Astrocyte (in vitro differentiated cells and primary cell): Measurements from ENCODE around the gene BLZF1. TPM values are rescaled to one million over a fixed set of nuclear protein-coding genes. Genes with fewer than 3 reads are reported as not detected.
"Not testable (repeated sequence)": the region's sequence is repeated elsewhere in the genome, so short reads cannot be mapped to it uniquely, and the experiment has no call there.

Experiments used
- DNase-seq: peaks from one replicate; pipeline ENCODE4 v3.0.0-alpha.2; 2010; ENCODE audit warnings: low read depth
- FAIRE-seq: peaks from 2 replicates; lab custom pipeline; 2011; peaks lifted over from hg19 to GRCh38; lab: Jason Lieb, UNC
- H2AFZ ChIP-seq: 2 replicates; pipeline ENCODE4 v1.6.0; 2012; ENCODE audit warnings: low read depth, low read length, inconsistent platforms
- H3K27ac ChIP-seq: 2 replicates; pipeline ENCODE4 v1.5.1; 2011; ENCODE audit warnings: low read depth, low read length, inconsistent platforms
- H3K27me3 ChIP-seq: 2 replicates; pipeline ENCODE4 v1.6.0; 2011; ENCODE audit warnings: low read length, inconsistent platforms; ENCODE audit not compliant: insufficient read depth
- H3K36me3 ChIP-seq: 2 replicates; pipeline ENCODE4 v1.5.1; 2011; ENCODE audit warnings: low read length, inconsistent platforms; ENCODE audit not compliant: insufficient read depth
- H3K4me1 ChIP-seq: 2 replicates; pipeline ENCODE4 v1.5.1; 2011; ENCODE audit warnings: low read length, inconsistent platforms; ENCODE audit not compliant: insufficient read depth
- H3K4me2 ChIP-seq: 2 replicates; pipeline ENCODE4 v1.6.0; 2012; ENCODE audit warnings: low read length, inconsistent platforms
- H3K4me3 ChIP-seq: 2 replicates; pipeline ENCODE4 v1.5.1; 2011; ENCODE audit warnings: low read depth, mild to moderate bottlenecking, low read length, inconsistent platforms; ENCODE audit not compliant: insufficient read depth
- H3K79me2 ChIP-seq: 2 replicates; pipeline ENCODE4 v1.6.0; 2012; ENCODE audit warnings: mild to moderate bottlenecking, low read length, inconsistent platforms; ENCODE audit not compliant: insufficient read depth
- H3K9ac ChIP-seq: 2 replicates; pipeline ENCODE4 v1.6.0; 2012; ENCODE audit warnings: mild to moderate bottlenecking, low read length, inconsistent platforms
- H3K9me3 ChIP-seq: 2 replicates; pipeline ENCODE4 v1.5.1; 2012; ENCODE audit warnings: low read depth, mild to moderate bottlenecking, low read length, inconsistent platforms; ENCODE audit not compliant: insufficient read depth
- H4K20me1 ChIP-seq: 2 replicates; pipeline ENCODE4 v1.6.0; 2012; ENCODE audit warnings: low read length, inconsistent platforms; ENCODE audit not compliant: insufficient read depth
- H3K27ac Mint-ChIP-seq: one replicate; pipeline ENCODE4 v1.8.0; 2021; ENCODE audit warnings: mild to moderate bottlenecking, mixed read lengths; ENCODE audit not compliant: unreplicated experiment
- H3K27me3 Mint-ChIP-seq: one replicate; pipeline ENCODE4 v1.8.0; 2021; ENCODE audit warnings: low read depth, mixed read lengths; ENCODE audit not compliant: unreplicated experiment
- H3K36me3 Mint-ChIP-seq: one replicate; pipeline ENCODE4 v1.8.0; 2021; ENCODE audit warnings: low read depth, mixed read lengths; ENCODE audit not compliant: unreplicated experiment
- H3K4me1 Mint-ChIP-seq: one replicate; pipeline ENCODE4 v1.8.0; 2021; ENCODE audit warnings: low read depth, mixed read lengths; ENCODE audit not compliant: unreplicated experiment
- H3K4me3 Mint-ChIP-seq: one replicate; pipeline ENCODE4 v1.8.0; 2021; ENCODE audit warnings: mild to moderate bottlenecking, moderate library complexity, mixed read lengths; ENCODE audit not compliant: unreplicated experiment
- H3K9me3 Mint-ChIP-seq: one replicate; pipeline ENCODE4 v1.8.0; 2021; ENCODE audit warnings: mild to moderate bottlenecking, mixed read lengths; ENCODE audit not compliant: unreplicated experiment
- EZH2 ChIP-seq: IDR thresholded peaks from 2 replicates; pipeline ENCODE4 v1.6.1; 2012; ENCODE audit warnings: mild to moderate bottlenecking, low read length, inconsistent platforms; ENCODE audit not compliant: insufficient read depth
- total RNA-seq: library from RNA; stranded (reverse); gene quantifications from 2 replicates; pipeline ENCODE4 v1.2.1, GENCODE V29; 2021
- TF ChIP-seq, protein P1 (sequence below): IDR thresholded peaks from 2 replicates; pipeline ENCODE4 v1.5.1; 2011; ENCODE audit warnings: low read depth, mild to moderate bottlenecking, inconsistent platforms, low read length, moderate library complexity; ENCODE audit not compliant: insufficient read depth

The BLZF1 gene
- total RNA-seq, 1 donor from 2014 or later = 52.0 TPM

DNA sequence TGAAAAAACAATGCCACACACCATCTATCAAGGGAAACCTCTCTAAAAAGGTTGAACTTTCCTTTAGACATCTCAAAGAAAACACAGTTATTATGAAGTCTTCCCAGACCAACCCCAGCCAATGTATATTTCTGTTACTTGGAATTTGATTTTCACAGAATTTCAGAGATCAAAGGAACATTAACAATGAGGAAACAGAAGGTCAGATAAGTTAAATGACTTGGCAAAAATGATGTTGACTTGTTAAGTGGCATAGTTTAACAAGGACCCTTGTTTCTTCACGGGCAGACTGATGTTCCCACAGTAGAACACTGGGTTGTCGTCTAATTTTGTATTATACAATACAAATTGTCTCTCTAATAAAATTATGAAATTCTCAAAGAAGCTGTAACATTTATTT lies 29.4 kb upstream of the BLZF1 start:
- Mint-ChIP-seq H3K4me1 (peaks cover 1% of the 10 kb centered on the region), H3K27ac (no peak overlapping the region), H3K27me3 (no peaks in the 10 kb centered on the region), H3K9me3 (peaks cover 6% of the 10 kb centered on the region), H3K4me3 (no peak overlapping the region), H3K36me3 (peaks cover 18% of the 10 kb centered on the region)
- Histone ChIP-seq H3K9me3 (no peaks in the 10 kb centered on the region), H3K79me2 (no peaks in the 10 kb centered on the region), H2AFZ (no peak overlapping the region), H3K36me3 (no peaks in the 10 kb centered on the region), H3K4me3 (no peak overlapping the region), H3K4me1 (no peaks in the 10 kb centered on the region), H3K4me2 (no peak overlapping the region), H3K27ac (no peak overlapping the region), H3K27me3 (no peaks in the 10 kb centered on the region), H4K20me1 (no peaks in the 10 kb centered on the region), H3K9ac (no peak overlapping the region)
- FAIRE-seq = no peak
- TF ChIP-seq EZH2 = no peak
- no peak for DNase-seq

GRCh38 chr1:169339773-169340172 lies 28.2 kb upstream of the BLZF1 start:
- peaks cover 15% of the 10 kb centered on the region for H3K36me3 Mint-ChIP-seq
- no peaks in the 10 kb centered on the region for H4K20me1 ChIP-seq
- no peak for DNase-seq
- H2AFZ ChIP-seq = no peak overlapping the region
- no peaks in the 10 kb centered on the region for H3K79me2 ChIP-seq
- H3K27ac ChIP-seq = no peak overlapping the region
- no peak overlapping the region for H3K9ac ChIP-seq
- no peak for FAIRE-seq
- no peak overlapping the region for H3K4me3 Mint-ChIP-seq
- no peak overlapping the region for H3K4me3 ChIP-seq
- no peaks in the 10 kb centered on the region for H3K27me3 ChIP-seq
- peaks cover 6% of the 10 kb centered on the region for H3K9me3 Mint-ChIP-seq
- no peaks in the 10 kb centered on the region for H3K36me3 ChIP-seq
- no peak overlapping the region for H3K27ac Mint-ChIP-seq
- H3K4me1 ChIP-seq = no peaks in the 10 kb centered on the region
- no peaks in the 10 kb centered on the region for H3K9me3 ChIP-seq
- TF ChIP-seq, protein P1, sequence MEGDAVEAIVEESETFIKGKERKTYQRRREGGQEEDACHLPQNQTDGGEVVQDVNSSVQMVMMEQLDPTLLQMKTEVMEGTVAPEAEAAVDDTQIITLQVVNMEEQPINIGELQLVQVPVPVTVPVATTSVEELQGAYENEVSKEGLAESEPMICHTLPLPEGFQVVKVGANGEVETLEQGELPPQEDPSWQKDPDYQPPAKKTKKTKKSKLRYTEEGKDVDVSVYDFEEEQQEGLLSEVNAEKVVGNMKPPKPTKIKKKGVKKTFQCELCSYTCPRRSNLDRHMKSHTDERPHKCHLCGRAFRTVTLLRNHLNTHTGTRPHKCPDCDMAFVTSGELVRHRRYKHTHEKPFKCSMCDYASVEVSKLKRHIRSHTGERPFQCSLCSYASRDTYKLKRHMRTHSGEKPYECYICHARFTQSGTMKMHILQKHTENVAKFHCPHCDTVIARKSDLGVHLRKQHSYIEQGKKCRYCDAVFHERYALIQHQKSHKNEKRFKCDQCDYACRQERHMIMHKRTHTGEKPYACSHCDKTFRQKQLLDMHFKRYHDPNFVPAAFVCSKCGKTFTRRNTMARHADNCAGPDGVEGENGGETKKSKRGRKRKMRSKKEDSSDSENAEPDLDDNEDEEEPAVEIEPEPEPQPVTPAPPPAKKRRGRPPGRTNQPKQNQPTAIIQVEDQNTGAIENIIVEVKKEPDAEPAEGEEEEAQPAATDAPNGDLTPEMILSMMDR = no peak
- TF ChIP-seq EZH2 = no peak
- H3K4me2 ChIP-seq = no peak overlapping the region
- H3K27me3 Mint-ChIP-seq = no peaks in the 10 kb centered on the region
- H3K4me1 Mint-ChIP-seq = no peaks in the 10 kb centered on the region

DNA sequence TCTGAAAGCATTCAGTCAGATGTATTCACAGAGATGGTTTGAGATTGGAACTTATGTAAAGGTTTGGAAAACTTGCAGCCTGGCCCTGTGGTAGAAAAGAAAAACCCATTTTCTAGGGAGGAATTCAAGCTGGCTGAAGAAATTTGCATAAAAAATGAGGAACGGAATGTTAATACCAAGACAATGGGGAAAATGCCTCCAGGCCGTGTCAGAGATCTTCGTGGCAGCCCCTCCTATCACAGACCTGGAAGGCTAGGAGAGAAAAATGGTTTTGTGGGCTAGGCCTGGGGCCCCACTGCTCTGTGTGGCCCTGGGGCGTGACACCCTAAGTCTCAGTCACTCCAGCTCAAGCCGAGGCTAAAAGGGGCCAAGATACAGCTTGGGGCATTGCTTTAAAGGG lies 27.1 kb upstream of the BLZF1 start:
- no peak for TF ChIP-seq EZH2
- TF ChIP-seq, protein P1 = no peak
- Histone ChIP-seq H3K9me3 (no peaks in the 10 kb centered on the region), H3K27ac (no peak overlapping the region), H4K20me1 (peaks cover 1% of the 10 kb centered on the region), H3K4me3 (no peak overlapping the region), H3K79me2 (no peaks in the 10 kb centered on the region), H3K9ac (no peak overlapping the region), H3K4me1 (no peaks in the 10 kb centered on the region), H3K36me3 (no peaks in the 10 kb centered on the region), H3K27me3 (no peaks in the 10 kb centered on the region), H3K4me2 (no peak overlapping the region), H2AFZ (no peak overlapping the region)
- FAIRE-seq (no peak), DNase-seq (no peak)
- Mint-ChIP-seq H3K4me1 (peaks cover under 1% of the 10 kb centered on the region), H3K4me3 (no peak overlapping the region), H3K27ac (no peak overlapping the region), H3K36me3 (peaks cover 10% of the 10 kb centered on the region), H3K27me3 (no peaks in the 10 kb centered on the region), H3K9me3 (peaks cover 4% of the 10 kb centered on the region)

DNA sequence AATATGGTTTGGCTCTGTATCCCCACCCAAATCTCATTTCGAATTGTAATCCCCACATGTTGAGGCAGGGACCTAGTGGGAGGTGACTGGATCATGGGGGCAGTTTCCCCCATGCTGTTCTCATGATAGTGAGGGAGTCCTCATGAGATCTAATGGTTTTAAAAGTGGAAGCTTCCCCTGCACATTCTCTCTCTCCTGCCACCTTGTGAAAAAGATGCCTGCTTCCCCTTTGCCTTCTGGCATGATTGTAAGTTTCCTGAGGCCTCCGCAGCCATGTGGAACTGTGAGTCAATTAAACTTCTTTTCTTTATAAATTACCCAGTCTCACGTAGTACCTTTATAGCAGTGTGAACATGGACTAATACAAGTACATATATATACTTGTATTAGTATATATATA lies 25.9 kb upstream of the BLZF1 start:
- not testable (repeated sequence) for H4K20me1 ChIP-seq, H3K36me3 Mint-ChIP-seq, H3K27me3 ChIP-seq, H3K9me3 ChIP-seq, H3K4me1 ChIP-seq, H3K4me2 ChIP-seq, H3K4me3 Mint-ChIP-seq, H3K27ac ChIP-seq, H3K4me1 Mint-ChIP-seq, H3K79me2 ChIP-seq, DNase-seq, H3K27ac Mint-ChIP-seq, H3K9me3 Mint-ChIP-seq, H2AFZ ChIP-seq, FAIRE-seq, H3K27me3 Mint-ChIP-seq, H3K9ac ChIP-seq, H3K36me3 ChIP-seq, H3K4me3 ChIP-seq
